ENCODE measurements around the gene NDUFA7.

- peak in 1 of 6 experiments; percentile 10 for TF ChIP-seq CTCF (IDR thresholded peaks at IDR 0.05)
- TF ChIP-seq POLR2A (IDR thresholded peaks at IDR 0.05) = peak in 2 of 4 donors; percentile 63 to 70
Measured at GRCh38 chr19:8342684-8343482, 21.7 kb upstream of the NDUFA7 start, which contains the start of gene KANK3.

Measured in esophagus squamous epithelium (tissue), 4 donors.